A204.1 (cell line): Measurements from ENCODE around the gene INKA1.

Experiments
- FAIRE-seq: peaks from 2 replicates; lab custom pipeline; 2012; peaks lifted over from hg19 to GRCh38; lab: Jason Lieb, UNC

INKA1 gene

GRCh38 chr3:49786357-49787181 lies 16.5 kb upstream of the INKA1 start, which contains the start of gene IP6K1:
Gene IP6K1 (minus strand): TSS chr3:49786542. CDS start chr3:49748040, 38,502 bp downstream.
- peak; percentile 98 for FAIRE-seq

DNA sequence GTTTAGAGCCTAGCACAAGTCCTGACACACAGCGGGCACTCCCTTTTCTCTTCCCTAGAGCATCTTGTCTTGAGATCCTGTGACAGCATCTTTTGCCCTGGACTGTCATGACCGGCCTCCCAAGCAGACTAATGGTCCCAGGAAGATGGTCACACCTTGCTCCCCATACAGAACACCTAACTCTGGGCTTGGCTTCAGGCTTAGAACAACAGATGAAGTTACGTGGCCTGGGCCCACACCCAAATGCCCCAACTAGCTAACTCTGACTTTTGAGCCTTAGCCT lies 15.9 kb upstream of the INKA1 start:
- FAIRE-seq: no peak

DNA sequence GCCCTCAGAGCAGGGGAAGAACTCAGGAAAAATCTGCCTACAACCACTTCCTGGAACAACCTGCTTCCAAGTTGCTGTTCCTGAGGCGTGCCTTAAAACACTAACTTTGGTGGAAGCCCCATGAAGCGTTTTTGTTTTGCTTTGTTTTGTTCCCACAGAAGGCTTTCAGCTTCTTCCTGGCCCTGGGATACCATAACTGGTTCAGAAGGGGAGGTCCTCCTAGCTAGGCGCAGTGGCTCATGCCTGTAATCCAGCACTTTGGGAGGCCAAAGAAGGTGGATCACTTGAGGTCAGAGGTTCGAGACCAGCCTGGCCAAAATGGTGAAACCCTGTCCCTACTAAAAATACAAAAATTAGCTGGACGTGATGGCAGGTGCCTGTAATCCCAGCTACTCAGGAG lies 15.5 kb upstream of the INKA1 start:
- no peak for FAIRE-seq

- no peak for FAIRE-seq
Measured at GRCh38 chr3:49788056-49788455, 15.0 kb upstream of the INKA1 start.

DNA sequence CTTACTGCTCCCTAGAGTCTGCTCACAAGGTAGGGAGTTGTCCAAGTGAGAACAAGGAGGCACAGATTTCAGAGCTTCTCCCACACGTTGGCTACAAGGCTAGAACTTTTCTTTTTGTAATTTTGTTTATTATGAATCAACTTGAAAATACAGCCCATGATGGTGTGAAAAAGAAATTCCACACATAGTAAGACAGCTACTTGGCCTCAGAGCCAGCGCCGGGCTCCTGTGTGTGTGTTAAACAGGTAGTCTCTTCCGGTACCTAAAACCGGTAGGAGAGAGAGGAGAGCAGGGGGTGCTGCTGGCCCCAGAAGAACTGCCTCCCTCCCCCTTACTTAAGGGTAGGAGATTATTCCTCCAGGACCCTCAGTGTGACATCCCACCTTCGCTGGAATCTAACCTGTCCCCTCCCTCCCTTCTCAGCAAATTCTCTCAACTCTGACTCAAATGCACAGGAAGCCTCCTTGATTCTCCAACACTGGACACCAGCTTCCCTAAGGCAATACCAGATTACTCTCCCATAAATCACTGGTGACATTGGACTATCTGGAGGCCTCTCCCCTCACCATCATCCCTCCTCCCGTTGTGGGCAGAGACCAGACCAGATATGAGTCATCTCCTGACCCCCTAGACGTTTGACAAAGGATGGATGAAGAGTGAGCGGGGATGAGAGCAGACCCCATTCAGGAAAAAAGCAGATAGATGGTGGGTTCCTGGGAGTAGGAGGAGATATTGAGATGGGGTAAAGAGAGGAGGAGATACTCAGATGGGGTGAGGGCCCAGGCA lies 12.2 kb upstream of the INKA1 start:
- FAIRE-seq: no peak

DNA sequence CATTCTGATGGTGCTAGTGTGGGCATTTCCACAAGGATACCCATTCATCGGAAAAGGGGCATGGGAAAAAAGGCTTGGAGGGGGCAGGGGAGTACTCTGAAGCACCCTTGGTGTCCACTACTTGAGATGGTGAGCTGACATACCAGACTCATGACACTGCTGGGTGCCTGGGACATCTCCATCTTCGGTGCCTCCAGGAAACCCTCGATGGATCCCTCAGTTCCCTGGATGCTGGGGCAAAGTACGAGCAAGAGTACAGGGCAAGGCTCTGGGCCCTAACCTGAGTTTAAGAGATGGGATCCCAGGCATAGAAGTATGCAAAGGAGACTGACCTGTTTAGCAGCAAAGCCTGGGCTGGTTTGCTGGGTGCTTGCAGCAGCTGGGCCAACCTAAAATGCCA lies 11.5 kb upstream of the INKA1 start:
- FAIRE-seq: no peak

GRCh38 chr3:49792371-49793150 lies 10.5 kb upstream of the INKA1 start:
- FAIRE-seq: no peak

- FAIRE-seq: no peak
Measured at GRCh38 chr3:49793486-49794085, 9.5 kb upstream of the INKA1 start.

- FAIRE-seq: no peak
Measured at GRCh38 chr3:49794431-49794830, 8.6 kb upstream of the INKA1 start.

DNA sequence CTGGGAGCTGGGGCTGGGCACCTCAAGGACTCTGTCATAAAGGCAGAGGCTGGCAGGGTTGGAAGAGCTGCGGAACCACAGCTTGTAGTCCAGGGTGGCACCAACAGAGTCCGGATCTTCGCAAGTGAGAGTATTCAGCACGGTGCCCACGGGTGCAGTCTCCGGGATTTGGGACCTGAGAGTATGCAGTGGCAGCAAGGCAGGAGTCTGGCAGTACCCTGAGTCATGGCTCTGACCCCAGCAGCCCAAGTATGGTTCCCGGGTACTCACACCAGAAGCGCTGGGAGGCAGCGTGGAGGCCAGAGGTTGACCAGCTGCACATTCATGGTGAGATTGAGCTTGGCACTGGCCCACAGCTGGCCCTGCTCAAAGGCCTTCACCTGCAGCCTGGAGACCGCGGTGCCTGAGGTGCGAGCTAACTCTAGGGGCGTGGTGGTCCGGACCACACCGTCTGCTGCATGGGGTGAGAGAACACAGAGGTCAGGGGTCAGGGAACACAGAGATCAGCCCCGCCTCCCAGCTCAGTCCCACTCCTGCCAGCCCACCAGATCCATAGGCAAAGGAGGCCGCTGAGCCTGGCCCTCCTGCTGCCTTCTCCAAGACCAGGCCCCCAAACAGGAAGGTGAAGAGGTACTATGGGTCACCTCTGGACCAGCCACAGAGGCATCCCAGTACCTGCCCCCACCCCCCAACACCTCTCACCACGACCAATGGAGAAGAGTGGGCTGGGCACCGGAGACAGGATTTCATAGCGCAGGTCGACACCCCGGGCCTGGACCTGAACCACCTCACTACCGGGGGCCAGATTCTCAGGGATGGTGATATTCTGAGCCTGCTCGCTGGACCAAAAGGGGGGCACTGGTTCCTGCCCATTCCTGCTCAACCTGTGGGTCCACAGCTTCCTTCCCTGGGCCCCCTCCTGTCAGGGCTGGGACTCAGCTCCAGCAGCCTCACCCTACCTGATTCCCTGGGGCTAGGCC lies 7.8 kb upstream of the INKA1 start:
- no peak for FAIRE-seq

DNA sequence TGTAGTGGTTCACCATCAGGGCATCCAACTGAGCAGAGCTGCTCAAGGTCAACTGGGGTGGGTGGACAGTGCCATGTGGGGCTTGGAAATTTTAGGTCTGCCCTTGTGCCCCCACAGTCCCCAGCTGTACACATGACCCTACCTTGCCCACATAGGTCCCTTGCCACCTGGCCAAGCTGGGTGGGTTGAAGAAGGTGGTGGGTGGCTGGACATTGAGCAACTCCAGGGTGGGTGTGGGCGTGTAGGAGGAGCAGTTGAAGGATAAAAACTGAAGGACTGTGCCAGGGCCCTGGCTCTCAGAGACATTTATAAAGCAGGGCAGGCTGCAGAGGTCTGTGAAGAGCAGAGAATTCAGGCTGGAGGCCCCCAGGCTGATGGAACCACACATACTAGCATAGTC lies 4.0 kb upstream of the INKA1 start:
- FAIRE-seq: no peak

- no peak for FAIRE-seq
Measured at GRCh38 chr3:49799761-49800160, 3.3 kb upstream of the INKA1 start, which contains the start of gene CDHR4. Gene CDHR4 (minus strand): TSS chr3:49799873. CDS start chr3:49799812, 61 bp downstream.

GRCh38 chr3:49801160-49801559 lies 1.9 kb upstream of the INKA1 start:
- FAIRE-seq: no peak

GRCh38 chr3:49803465-49804140 lies 542 bp downstream of the INKA1 start:
- no peak for FAIRE-seq

DNA sequence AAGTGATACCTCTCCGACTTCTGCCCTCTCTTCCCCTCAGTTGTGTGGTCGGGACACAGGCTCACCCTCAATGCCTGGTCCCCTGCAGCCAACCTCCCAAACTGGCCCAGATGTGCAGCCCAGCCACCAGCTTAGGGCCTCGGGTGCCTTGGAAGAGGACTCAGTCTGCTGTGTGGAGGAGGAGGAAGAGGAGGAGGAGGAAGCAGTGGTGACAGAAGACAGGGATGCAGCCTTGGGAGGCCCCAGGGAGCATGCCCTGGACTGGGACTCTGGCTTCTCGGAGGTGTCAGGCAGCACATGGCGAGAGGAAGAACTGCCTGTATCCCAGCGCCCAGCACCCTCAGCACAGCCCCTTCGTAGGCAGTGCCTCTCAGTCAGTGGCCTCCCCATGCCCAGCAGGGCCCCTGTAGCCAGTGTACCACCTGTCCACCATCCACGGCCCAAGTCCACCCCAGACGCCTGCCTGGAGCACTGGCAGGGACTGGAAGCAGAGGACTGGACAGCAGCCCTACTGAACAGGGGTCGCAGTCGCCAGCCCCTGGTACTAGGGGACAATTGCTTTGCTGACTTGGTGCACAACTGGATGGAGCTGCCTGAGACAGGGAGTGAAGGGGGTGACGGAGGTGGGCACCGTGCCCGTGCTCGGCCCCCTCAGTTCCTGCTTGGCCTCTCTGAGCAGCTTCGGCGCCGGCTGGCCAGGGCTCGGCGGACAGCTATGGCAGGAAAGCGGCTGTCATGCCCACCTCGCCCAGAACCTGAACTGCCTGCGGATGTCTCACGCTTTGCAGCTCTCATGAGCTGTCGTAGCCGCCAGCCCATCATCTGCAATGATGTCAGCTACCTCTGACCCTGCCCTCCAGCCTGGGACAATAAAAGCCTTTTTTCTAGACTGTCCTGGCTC lies 1.3 kb downstream of the INKA1 start:
- FAIRE-seq: no peak

- FAIRE-seq: no peak
Measured at GRCh38 chr3:49805367-49805782, 2.3 kb downstream of the INKA1 start.

DNA sequence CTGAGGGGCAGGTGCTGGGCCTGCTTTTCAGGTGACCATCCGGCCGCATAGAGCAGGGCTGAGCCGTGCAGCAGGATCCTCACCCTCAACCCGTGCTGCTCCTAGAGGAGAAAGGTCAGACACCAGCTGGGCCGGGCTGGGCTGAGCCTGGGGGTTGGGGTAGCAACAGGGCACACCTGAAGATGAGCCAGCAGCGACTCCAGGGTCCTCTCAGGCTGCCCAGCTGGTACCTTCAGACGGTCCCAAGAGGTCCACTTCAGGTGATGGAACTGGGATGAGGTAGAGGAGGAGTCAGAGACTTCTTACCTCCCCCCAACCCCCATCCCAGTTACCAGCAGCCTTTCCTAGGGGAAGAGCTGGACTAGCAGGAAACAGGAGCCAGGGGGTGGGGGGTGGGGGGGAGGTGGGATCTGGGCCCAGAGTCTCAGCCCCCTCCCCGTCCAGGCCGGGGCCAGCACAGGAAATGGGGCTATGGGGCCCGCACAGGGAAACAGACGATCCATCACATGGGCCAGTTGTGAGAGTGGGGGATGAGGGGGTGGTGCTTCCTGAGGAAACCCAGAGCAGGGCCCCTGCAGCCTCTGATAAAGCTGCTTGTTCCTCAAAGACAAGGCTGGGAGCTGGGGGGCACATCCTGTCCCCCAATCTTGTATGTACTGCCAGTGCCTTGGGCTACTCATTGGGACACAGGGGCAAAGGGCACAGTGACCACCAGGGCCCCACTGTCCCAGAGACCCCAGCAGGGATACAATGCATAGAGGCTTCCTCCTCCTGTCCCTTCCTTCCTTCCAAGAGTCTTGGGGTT lies 3.0 kb downstream of the INKA1 start:
- no peak for FAIRE-seq

GRCh38 chr3:49806850-49807249 lies 3.8 kb downstream of the INKA1 start:
- FAIRE-seq: no peak
